ENCODE measurements around the gene ABRACL. TPM values are rescaled to one million over a fixed set of nuclear protein-coding genes. Genes with fewer than 3 reads are reported as not detected.

ABRACL gene
- total RNA-seq, 6 donors from 2014 or later = 10.3 to 40.8 (median 28.9) TPM

DNA sequence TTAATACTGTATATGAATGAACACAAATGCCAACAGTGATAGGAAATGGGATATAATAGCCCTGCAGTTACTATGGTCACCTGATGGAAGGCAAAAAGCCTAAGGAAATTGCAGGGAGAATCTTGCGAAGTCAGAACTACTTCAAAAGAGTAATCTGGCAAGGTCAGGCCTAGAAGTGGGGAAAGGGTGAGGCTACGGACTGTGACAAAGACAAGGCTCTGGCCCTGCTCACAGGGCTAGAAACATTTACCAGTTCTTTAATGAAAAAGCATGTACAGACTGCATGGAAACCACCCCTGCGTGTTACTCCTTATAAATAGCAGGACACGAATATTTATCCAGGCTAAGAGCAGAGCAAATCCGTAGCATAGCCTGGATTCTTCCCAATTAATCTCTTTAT lies 53.8 kb downstream of the ABRACL start:
- Histone ChIP-seq H3K4me3 (no peak overlapping the region), H3K27ac (no peak overlapping the region), H3K27me3 (no peaks in the 10 kb centered on the region), H3K36me3 (no peaks in the 10 kb centered on the region), H3K9me3 (no peaks in the 10 kb centered on the region), H3K4me1 (no peaks in the 10 kb centered on the region)
- WGBS, 2 donors = 86 to 89% methylated on average over 5 of the region's 5 CpGs
- ATAC-seq (ENCODE audit: low FRiP score in 2 of 2) = no peak
- TF ChIP-seq POLR2AphosphoS5 (IDR thresholded peaks at IDR 0.05) = no peak
- TF ChIP-seq POLR2A (IDR thresholded peaks at IDR 0.05) = no peak
- no peak for TF ChIP-seq EP300 (IDR thresholded peaks at IDR 0.05)
- no peak for TF ChIP-seq CTCF (IDR thresholded peaks at IDR 0.05)
- DNase-seq = no peak

DNA sequence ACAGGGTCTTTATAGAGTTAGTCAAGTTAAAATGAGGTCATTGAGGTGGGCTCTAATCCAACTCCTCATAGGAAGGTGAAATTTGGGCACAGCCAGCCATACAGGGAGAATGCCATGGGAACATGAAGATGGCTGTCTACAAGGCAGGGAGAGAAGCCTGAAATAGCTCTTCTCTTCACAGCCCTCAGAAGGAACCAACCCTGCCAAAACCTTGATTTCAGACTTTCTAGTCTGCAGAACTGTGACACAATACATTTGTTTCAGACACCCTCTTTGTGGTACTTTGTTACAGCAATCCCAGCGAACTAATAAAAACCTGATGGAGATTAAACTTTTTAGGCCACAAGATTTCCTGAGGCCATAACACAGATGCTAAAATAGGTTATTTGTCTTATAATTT lies 63.3 kb downstream of the ABRACL start:
- 88 to 94% methylated on average over 1 of the region's 1 CpG for WGBS, 2 donors
- H3K9me3 ChIP-seq = no peaks in the 10 kb centered on the region
- DNase-seq (no peak), ATAC-seq (ENCODE audit: low FRiP score in 2 of 2) (no peak)
- no peak overlapping the region for H3K4me3 ChIP-seq
- no peaks in the 10 kb centered on the region for H3K27me3 ChIP-seq
- H3K4me1 ChIP-seq = no peaks in the 10 kb centered on the region
- TF ChIP-seq EP300 (IDR thresholded peaks at IDR 0.05) = no peak
- no peaks in the 10 kb centered on the region for H3K36me3 ChIP-seq
- H3K27ac ChIP-seq = no peak overlapping the region

Other genes starting within 250 kb of the ABRACL start
- 10 to 100 TPM in 1 of 6 donors, 1 to 10 TPM in 4, under 1 TPM in 1; 0.20 to 28.4 (median 3.1) TPM for gene ECT2L, start 232.7 kb upstream of the ABRACL start, total RNA-seq
- 10 to 100 TPM; 30.8 to 90.1 (median 38.6) TPM for gene REPS1, start 40.5 kb upstream of the ABRACL start, total RNA-seq
- 10 to 100 TPM; 34.4 to 57.6 (median 41.2) TPM for gene HECA, start 106.3 kb downstream of the ABRACL start, total RNA-seq

Measured in upper lobe of left lung (tissue), 6 donors.